ENCODE measurements around the gene KLHL10. TPM values are rescaled to one million over a fixed set of nuclear protein-coding genes. Genes with fewer than 3 reads are reported as not detected.

The KLHL10 gene
- total and polyA plus RNA-seq, 2 of the 13 experiments (the other 11 are each of a cell fraction or from before 2014, with no cell fraction given): 0.04 to 0.08 TPM

DNA sequence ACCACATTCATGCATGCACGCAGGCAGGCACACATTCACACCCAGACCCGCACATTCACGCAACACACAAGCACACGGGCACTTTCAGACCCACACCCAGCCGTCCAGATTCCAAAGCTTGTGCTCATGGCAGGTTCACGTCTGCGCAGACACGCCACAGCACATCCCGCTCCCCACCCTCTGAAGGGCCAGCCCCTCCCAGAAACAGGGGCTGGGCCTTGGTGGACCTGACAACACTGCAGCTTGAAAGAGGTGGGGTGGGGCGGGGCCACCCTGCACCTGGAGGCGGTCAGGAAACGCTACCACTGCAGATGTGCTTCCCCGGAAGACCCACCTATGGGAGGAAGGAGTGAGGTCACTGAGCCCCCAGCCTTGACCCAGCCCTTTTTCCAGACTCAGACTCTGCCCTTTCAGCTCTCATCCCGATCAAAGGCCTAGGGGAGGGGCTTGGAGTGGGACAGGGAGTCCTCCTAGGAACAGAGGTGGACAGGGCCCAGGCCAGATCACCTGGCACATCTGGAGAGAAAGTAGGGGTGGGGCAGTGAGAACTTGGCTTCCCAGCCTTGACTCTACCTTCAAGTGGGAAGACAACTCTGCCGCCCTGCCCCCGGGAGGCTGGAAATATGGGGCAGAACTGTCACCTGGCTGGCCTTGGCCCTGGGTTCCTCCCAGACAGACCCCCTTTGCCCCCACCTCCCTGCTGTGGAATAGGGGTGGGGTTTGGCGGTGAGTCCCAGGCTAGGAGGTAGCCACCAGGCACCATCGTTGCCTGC is 36.8 kb upstream of the KLHL10 start (continued):
- TF ChIP-seq FOSL2 (CRISPR knock-in tag; IDR thresholded peaks at IDR 0.05) (peak; percentile 36; the same call in 1 of the 2 replicates), ZNF574 (CRISPR knock-in tag; IDR thresholded peaks at IDR 0.05) (no peak; the same call in 1 of the 2 replicates), MAX (IDR thresholded peaks at IDR 0.05) (peak; percentile 39), ZNF414 (CRISPR knock-in tag; IDR thresholded peaks at IDR 0.05) (no peak), BCL6 (CRISPR knock-in tag; IDR thresholded peaks at IDR 0.05) (no peak), RBM22 (optimal IDR thresholded peaks at IDR 0.05; ENCODE audit: low read length) (no peak), MIER2 (CRISPR knock-in tag; IDR thresholded peaks at IDR 0.05) (no peak), NBN (conservative IDR thresholded peaks at IDR 0.05) (no peak), ZNF253 (CRISPR knock-in tag; IDR thresholded peaks at IDR 0.05; ENCODE audit: borderline replicate concordance) (no peak), REL (CRISPR knock-in tag; conservative IDR thresholded peaks at IDR 0.05) (peak; percentile 50; the same call in 1 of the 2 replicates), ZNF451 (CRISPR knock-in tag; IDR thresholded peaks at IDR 0.05) (no peak), ZFP62 (CRISPR knock-in tag; IDR thresholded peaks at IDR 0.05) (no peak), ZNF513 (CRISPR knock-in tag; conservative IDR thresholded peaks at IDR 0.05) (no peak), ZNF747 (CRISPR knock-in tag; IDR thresholded peaks at IDR 0.05; ENCODE audit: borderline replicate concordance) (peak; percentile 8; the same call in 1 of the 2 replicates), ZKSCAN8 (CRISPR knock-in tag; IDR thresholded peaks at IDR 0.05; ENCODE audit: borderline replicate concordance) (no peak), PLRG1 (conservative IDR thresholded peaks at IDR 0.05) (no peak), ARNT (IDR thresholded peaks at IDR 0.05) (no peak), BHLHE40 (IDR thresholded peaks at IDR 0.05; ENCODE audit: low read length) (peak; percentile 51; the same call in 1 of the 2 replicates), RFX5 (IDR thresholded peaks at IDR 0.05; ENCODE audit: low read depth, low read length) (no peak), ZNF761 (CRISPR knock-in tag; conservative IDR thresholded peaks at IDR 0.05) (0 out of 2 replicates have a peak, but pooled peaks have one; percentile 4)
- TF ChIP-seq, protein P1, sequence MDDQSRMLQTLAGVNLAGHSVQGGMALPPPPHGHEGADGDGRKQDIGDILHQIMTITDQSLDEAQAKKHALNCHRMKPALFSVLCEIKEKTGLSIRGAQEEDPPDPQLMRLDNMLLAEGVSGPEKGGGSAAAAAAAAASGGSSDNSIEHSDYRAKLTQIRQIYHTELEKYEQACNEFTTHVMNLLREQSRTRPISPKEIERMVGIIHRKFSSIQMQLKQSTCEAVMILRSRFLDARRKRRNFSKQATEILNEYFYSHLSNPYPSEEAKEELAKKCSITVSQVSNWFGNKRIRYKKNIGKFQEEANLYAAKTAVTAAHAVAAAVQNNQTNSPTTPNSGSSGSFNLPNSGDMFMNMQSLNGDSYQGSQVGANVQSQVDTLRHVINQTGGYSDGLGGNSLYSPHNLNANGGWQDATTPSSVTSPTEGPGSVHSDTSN (CRISPR knock-in tag; IDR thresholded peaks at IDR 0.05; ENCODE audit: borderline replicate concordance): no peak
